Measurements from ENCODE around the gene NR1I3.
"Not testable (repeated sequence)": the region's sequence is repeated elsewhere in the genome, so short reads cannot be mapped to it uniquely, and the experiment has no call there.

GRCh38 chr1:161255955-161256520, 18.0 kb upstream of the NR1I3 start:
- not testable (repeated sequence) for TF ChIP-seq CTCF (IDR thresholded peaks at IDR 0.05 in 4 of 5, conservative IDR thresholded peaks at IDR 0.05 in 1 of 5); POLR2A (IDR thresholded peaks at IDR 0.05)

Data from gastrocnemius medialis (tissue), 4 donors.